ENCODE data around the gene MEGF8. TPM values are rescaled to one million over a fixed set of nuclear protein-coding genes. Genes with fewer than 3 reads are reported as not detected.

Gene MEGF8
- total RNA-seq, 3 donors from 2014 or later (not counting 1 experiment from before 2014, with no cell fraction given): 8.1 to 11.3 (median 10.5) TPM

DNA sequence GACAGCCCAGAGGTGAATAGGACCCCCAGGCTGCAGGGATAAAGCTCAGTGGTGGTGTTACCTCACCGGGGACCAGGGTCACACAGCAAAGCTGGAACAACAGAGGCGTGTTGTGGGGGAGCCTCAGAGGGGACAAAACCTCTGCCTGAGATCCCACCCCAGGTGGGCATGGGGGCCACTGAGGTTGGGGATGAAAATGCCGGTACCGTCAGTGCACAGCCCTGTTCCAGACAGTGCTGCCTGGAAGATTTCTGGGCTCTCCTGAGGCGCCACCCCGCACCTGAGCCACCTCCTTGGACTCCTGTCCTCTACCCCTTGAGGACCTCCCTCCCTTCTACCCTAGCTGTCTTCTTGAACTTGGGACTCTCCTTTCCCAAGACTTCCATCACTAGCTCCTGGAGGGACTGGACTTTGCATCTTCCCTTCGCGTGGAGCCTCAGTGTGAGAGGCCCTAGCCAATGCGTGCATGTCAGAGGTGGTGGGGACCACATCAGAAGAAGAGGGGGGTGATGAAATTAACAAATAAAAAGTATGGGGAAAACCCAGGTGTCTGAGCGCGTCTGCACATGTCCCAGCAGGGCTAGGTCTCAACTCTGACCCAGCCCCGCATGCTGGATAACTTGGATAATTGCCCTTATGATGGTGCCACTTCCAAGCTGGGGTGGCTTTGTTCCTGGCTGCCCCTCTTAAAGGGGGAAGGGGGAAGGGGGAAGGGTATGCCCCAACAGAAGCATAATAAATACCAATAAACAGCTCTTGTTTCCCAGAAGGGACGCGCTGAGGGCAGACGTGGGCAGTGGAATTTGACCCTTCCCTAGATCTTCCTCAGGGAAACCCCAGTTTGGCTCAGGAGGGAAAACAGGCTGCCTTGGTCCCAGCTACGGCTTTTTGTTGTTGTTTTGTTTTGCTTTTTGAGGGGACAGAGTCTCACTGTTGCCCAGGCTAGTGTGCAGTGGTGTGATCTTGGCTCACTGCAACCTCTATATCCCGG is 53.1 kb downstream of the MEGF8 start:
- H3K36me3 ChIP-seq (ENCODE audit: control insufficient read depth, insufficient read depth, low read length): no peaks in the 10 kb centered on the region
- TF ChIP-seq CTCF (IDR thresholded peaks at IDR 0.05): no peak
- Mint-ChIP-seq H3K4me1 (no peaks in the 10 kb centered on the region), H3K9me3 (no peaks in the 10 kb centered on the region), H3K27ac (no peak overlapping the region), H3K27me3 (ENCODE audit: low read depth in 2 of 2) (peaks cover 8% of the 10 kb centered on the region in 2 donors), H3K4me3 (no peak overlapping the region), H3K36me3 (no peaks in the 10 kb centered on the region)
- H3K27ac ChIP-seq (ENCODE audit: low read length): no peak overlapping the region
- H3K9me3 ChIP-seq (ENCODE audit: control insufficient read depth, insufficient read depth, low read length): no peaks in the 10 kb centered on the region
- H3K4me3 ChIP-seq (ENCODE audit: low read length): no peak overlapping the region
- DNase-seq: peak in 1 of 2 donors; percentile 24
- no peak for ATAC-seq
- H3K27me3 ChIP-seq (ENCODE audit: control insufficient read depth, insufficient read depth, low read length): peaks cover 3% of the 10 kb centered on the region
- H3K4me1 ChIP-seq (ENCODE audit: control insufficient read depth, insufficient read depth, low read length): no peaks in the 10 kb centered on the region
- intact Hi-C loops (cut with micrococcal nuclease): no loop called here
- 80% methylated on average over 17 of the region's 17 CpGs for WGBS (ENCODE audit: insufficient coverage)

DNA sequence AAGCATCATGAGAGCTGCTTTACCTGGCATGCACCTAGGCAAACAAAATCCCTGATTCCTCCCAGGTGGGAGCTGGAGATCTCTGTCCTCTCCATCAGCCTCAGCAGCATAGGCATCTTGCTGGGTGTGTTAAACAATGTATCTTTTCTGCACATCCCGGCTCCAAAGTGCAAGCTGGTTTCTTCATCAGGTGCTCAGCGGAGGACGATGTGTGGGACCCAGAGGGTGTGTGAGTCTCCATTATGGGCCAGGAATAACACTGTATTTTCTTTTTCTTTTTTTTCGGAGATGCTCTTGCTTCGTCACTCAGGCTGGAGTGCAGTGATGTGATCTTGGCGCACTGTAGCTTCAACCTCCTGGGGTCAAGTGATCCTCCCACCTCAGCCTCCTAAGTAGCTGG is 54.7 kb downstream of the MEGF8 start:
- peaks cover 3% of the 10 kb centered on the region for H3K27me3 ChIP-seq (ENCODE audit: control insufficient read depth, insufficient read depth, low read length)
- intact Hi-C loops (cut with micrococcal nuclease): no loop called here
- no peak overlapping the region for H3K27ac ChIP-seq (ENCODE audit: low read length)
- WGBS (ENCODE audit: insufficient coverage): 89% methylated on average over 6 of the region's 6 CpGs
- no peak for TF ChIP-seq CTCF (IDR thresholded peaks at IDR 0.05)
- DNase-seq (no peak), ATAC-seq (no peak)
- H3K4me1 ChIP-seq (ENCODE audit: control insufficient read depth, insufficient read depth, low read length): no peaks in the 10 kb centered on the region
- no peak overlapping the region for H3K27ac Mint-ChIP-seq
- no peaks in the 10 kb centered on the region for H3K9me3 Mint-ChIP-seq
- H3K27me3 Mint-ChIP-seq (ENCODE audit: low read depth in 2 of 2): peaks cover 8% of the 10 kb centered on the region in 2 donors
- no peaks in the 10 kb centered on the region for H3K9me3 ChIP-seq (ENCODE audit: control insufficient read depth, insufficient read depth, low read length)
- no peak overlapping the region for H3K4me3 Mint-ChIP-seq
- H3K36me3 Mint-ChIP-seq: no peaks in the 10 kb centered on the region
- H3K4me3 ChIP-seq (ENCODE audit: low read length): no peak overlapping the region
- H3K36me3 ChIP-seq (ENCODE audit: control insufficient read depth, insufficient read depth, low read length): no peaks in the 10 kb centered on the region
- no peaks in the 10 kb centered on the region for H3K4me1 Mint-ChIP-seq

DNA sequence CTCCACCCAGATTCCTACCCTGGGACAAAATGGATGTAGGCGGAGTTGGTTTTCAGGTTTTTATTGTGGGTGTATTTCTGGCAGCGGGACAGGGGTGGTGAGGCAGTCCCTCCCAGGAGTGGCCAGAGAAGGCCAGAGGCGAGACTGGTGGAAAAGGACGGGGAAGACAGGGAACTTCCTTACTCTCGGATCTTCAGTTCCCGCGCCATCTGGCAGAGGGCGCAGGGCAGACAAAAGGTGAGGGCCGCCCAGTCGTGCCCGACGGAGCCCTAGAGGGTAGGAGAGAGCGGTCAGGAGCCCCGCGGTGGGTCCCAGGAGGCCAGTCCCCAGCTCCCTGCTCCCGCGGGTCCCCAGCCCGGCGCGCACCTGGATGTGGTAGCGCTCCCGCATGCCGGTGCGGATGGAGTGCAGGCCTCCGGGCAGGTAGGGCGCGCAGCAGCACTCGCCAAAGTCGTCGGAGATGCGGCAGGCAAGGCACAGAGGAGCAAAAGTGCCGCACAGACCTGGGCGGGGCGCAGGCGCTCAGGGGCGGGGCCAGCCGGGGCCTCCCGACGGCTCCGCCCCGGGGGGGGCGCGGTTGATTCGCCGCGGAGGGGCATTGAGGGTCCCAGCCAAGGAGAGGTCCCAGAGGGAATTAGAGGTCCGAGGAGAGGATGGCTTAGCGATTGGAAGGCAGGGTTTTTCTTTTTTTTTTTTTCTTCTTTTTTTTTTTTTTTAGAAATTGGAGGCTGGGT is 61.7 kb downstream of the MEGF8 start:
- intact Hi-C loops (cut with micrococcal nuclease): no loop called here
- no peak overlapping the region for H3K27ac ChIP-seq (ENCODE audit: low read length)
- H3K36me3 ChIP-seq (ENCODE audit: control insufficient read depth, insufficient read depth, low read length): no peaks in the 10 kb centered on the region
- peaks cover 3% of the 10 kb centered on the region for H3K27me3 ChIP-seq (ENCODE audit: control insufficient read depth, insufficient read depth, low read length)
- H3K4me3 ChIP-seq (ENCODE audit: low read length): peak overlapping the region; percentile 20
- peak overlapping the region; percentile 80 for H3K4me3 Mint-ChIP-seq
- H3K9me3 ChIP-seq (ENCODE audit: control insufficient read depth, insufficient read depth, low read length): no peaks in the 10 kb centered on the region
- peak overlapping the region; percentile 11 to 62 for H3K27ac Mint-ChIP-seq
- no peaks in the 10 kb centered on the region for H3K36me3 Mint-ChIP-seq
- peak; percentile 84 to 93 (median 92) for ATAC-seq
- peaks cover 7 to 9% of the 10 kb centered on the region in 2 donors for H3K4me1 Mint-ChIP-seq
- 3% methylated on average over 48 of the region's 48 CpGs for WGBS (ENCODE audit: insufficient coverage)
- H3K4me1 ChIP-seq (ENCODE audit: control insufficient read depth, insufficient read depth, low read length): peaks cover 9% of the 10 kb centered on the region
- H3K9me3 Mint-ChIP-seq: no peaks in the 10 kb centered on the region
- peak; percentile 58 to 77 for DNase-seq
- TF ChIP-seq CTCF (IDR thresholded peaks at IDR 0.05): peak; percentile 55
- peaks cover 23 to 41% of the 10 kb centered on the region in 2 donors for H3K27me3 Mint-ChIP-seq (ENCODE audit: low read depth in 2 of 2)
